DMS 273 treated with DMSO at 0.1 percent for 48 hours (cell line): ENCODE measurements around the gene HMCES.
"Not testable (repeated sequence)": the region's sequence is repeated elsewhere in the genome, so short reads cannot be mapped to it uniquely, and the experiment has no call there.

ENCODE experiments used
- DNase-seq: peaks from one replicate; lab custom pipeline; 2025; lab: John Stamatoyannopoulos, UW

Gene HMCES

GRCh38 chr3:129347458-129347845, 68.8 kb downstream of the HMCES start:
- DNase-seq, result no peak

DNA sequence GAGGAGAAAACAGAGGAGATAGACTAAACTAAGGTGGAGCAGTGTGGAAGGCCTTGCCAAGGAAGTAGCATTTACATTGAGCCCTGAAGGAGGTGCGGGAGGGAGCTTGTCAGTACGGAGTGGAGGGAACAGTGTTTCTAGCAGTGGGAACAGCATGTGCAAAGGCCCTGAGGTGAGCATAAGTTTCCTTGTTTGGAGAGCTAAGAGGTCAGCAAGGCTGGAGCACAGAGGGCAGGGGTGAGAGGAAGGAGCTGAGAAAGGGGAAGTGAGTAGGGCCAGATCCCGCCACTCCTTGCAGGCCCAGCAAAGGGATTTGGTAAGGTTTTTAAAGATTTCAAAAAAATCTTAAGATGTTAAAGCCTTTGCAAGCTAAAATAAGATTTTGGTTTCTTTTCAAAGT, 70.1 kb downstream of the HMCES start:
- DNase-seq, result no peak

- not testable (repeated sequence) for DNase-seq
Observed at GRCh38 chr3:129349169-129349568, 70.5 kb downstream of the HMCES start.

GRCh38 chr3:129349791-129350190, 71.1 kb downstream of the HMCES start:
- DNase-seq, result no peak

DNA sequence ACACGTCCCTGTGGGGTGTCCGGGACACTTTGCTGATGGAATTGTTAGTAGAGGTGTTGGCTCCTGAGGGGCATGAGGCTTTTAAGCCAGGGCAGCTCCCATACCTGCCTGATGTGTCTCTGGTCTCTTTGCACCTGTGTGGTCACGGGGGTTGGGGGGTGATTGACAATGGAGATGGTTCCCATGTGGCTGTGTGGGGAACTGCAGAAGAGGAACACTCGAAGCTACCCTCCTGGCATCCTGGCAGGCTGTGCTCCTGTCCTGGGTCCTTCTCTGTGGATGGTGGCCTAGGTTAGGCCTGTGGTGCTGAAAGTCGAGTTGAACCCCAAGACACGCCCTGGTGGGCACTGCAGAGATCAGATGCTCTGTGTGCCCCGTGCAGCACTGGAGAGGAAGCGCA, 73.4 kb downstream of the HMCES start:
- DNase-seq, result no peak

GRCh38 chr3:129352650-129353588, 74.2 kb downstream of the HMCES start:
- no peak for DNase-seq

DNA sequence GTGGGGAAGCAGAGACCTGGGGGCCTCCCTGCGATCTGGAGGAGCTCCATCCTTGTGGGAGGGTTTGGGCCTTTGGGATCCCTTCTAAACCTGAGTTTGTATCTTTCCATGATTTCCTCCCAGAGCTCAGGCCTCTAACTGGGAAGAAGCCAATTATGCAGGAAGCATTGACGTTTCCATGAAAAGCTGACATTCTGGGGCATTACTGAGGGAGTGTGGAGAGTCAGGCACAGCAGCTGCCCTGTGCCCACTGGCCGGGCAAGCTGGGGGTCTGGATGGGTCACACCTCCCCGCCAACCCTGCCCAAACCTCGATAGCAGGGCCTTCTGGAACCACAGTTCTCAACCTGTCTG, 74.9 kb downstream of the HMCES start:
- no peak for DNase-seq
